Suprapubic skin (tissue), 3 donors: ENCODE measurements around the gene INIP.

Source experiments
- EP300 ChIP-seq: sonication (generic); formaldehyde crosslinking; IDR thresholded peaks from one replicate; pipeline ENCODE4 v1.6.1; 2017; ENCODE audit warnings: antibody characterized with exemption
- POLR2A ChIP-seq, 2 donors: fragments of 450-650 bp; IDR thresholded peaks; one replicate each; pipeline ENCODE4 v1.6.1; 2017; ENCODE audit warnings: antibody characterized with exemption in 2 of 2, mild to moderate bottlenecking in 2 of 2, moderate library complexity in 2 of 2
- TF ChIP-seq, protein P1 (sequence below), 2 donors: fragments of 200-600 bp in 1 of 2; fragments of 450-650 bp in 1 of 2; sonication (generic) in 1 of 2; IDR thresholded peaks; one replicate each; pipeline ENCODE4 v1.5.1; 2016 to 2019; ENCODE audit warnings: antibody characterized with exemption in 2 of 2, mild to moderate bottlenecking in 1 of 2, moderate library complexity in 1 of 2

DNA sequence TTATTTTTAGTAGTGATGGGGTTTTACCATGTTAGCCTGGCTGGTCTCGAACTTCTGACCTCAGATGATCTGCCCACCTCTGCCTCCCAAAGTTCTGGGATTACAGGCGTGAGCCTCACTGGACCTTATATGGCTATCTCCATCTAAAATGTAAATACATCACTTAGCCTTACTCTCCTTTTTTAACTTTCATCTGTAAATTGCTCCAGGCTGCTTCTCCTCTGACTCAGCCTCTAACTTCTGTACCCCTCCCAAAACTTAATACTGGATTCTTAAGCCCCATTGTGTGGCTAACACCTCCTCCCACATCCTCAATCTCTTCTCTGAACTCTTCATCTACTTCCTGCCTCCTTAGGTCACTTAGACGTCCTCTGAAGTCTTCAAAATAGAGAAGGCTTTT is 36.7 kb upstream of the INIP start:
- TF ChIP-seq, protein P1, sequence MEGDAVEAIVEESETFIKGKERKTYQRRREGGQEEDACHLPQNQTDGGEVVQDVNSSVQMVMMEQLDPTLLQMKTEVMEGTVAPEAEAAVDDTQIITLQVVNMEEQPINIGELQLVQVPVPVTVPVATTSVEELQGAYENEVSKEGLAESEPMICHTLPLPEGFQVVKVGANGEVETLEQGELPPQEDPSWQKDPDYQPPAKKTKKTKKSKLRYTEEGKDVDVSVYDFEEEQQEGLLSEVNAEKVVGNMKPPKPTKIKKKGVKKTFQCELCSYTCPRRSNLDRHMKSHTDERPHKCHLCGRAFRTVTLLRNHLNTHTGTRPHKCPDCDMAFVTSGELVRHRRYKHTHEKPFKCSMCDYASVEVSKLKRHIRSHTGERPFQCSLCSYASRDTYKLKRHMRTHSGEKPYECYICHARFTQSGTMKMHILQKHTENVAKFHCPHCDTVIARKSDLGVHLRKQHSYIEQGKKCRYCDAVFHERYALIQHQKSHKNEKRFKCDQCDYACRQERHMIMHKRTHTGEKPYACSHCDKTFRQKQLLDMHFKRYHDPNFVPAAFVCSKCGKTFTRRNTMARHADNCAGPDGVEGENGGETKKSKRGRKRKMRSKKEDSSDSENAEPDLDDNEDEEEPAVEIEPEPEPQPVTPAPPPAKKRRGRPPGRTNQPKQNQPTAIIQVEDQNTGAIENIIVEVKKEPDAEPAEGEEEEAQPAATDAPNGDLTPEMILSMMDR (IDR thresholded peaks at IDR 0.05): no peak
- TF ChIP-seq POLR2A (IDR thresholded peaks at IDR 0.05) (no peak), EP300 (no peak)
